Measurements from ENCODE around the gene MYMX. TPM values are rescaled to one million over a fixed set of nuclear protein-coding genes. Genes with fewer than 3 reads are reported as not detected.
A peak's percentile ranks its signal among the peaks of the same experiment; 100 is the strongest.

MYMX gene
- total RNA-seq, 6 donors from 2014 or later: 0.46 TPM; not detected in 5

DNA sequence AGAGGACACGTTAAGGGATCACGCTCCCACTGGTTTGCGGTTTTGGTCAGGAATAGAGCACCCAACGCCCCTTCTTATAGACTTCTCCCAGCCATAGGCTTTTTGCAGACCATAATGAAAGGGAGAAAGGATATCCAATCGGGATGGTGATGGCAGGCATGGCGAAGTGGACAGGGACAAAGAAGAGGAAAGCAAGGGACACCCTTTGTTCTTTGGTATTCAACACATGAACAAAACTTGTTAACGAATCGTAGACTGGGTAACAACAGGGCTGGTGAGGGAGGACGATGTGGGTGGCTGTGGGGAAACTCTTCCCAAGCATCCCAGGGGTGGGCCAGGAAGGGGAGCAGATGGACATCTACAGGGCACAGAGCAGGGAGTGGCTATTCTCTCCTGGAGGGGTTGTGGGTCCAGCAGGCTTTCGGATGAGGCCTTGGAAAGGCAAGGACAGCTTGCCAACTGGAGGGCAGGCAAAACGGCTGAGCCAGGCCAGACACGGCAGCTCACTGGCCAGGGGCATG, 28.7 kb downstream of the MYMX start:
- WGBS, 2 donors: 76 to 79% methylated on average over 10 to 12 of the region's 12 CpGs
- no peaks in the 10 kb centered on the region for H3K9me3 ChIP-seq
- peak overlapping the region; percentile 88 to 99 (median 94) for H3K27ac ChIP-seq
- no peak for ATAC-seq (ENCODE audit: low FRiP score in 2 of 2)
- TF ChIP-seq, protein P1, sequence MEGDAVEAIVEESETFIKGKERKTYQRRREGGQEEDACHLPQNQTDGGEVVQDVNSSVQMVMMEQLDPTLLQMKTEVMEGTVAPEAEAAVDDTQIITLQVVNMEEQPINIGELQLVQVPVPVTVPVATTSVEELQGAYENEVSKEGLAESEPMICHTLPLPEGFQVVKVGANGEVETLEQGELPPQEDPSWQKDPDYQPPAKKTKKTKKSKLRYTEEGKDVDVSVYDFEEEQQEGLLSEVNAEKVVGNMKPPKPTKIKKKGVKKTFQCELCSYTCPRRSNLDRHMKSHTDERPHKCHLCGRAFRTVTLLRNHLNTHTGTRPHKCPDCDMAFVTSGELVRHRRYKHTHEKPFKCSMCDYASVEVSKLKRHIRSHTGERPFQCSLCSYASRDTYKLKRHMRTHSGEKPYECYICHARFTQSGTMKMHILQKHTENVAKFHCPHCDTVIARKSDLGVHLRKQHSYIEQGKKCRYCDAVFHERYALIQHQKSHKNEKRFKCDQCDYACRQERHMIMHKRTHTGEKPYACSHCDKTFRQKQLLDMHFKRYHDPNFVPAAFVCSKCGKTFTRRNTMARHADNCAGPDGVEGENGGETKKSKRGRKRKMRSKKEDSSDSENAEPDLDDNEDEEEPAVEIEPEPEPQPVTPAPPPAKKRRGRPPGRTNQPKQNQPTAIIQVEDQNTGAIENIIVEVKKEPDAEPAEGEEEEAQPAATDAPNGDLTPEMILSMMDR (IDR thresholded peaks at IDR 0.05): no peak
- TF ChIP-seq POLR2A (IDR thresholded peaks at IDR 0.05): no peak
- DNase-seq: no peak
- H3K4me3 ChIP-seq: peak overlapping the region in 3 of 4 donors; percentile 79 to 98 (median 88)
- peaks cover 13 to 19% (median 17%) of the 10 kb centered on the region in 4 donors for H3K36me3 ChIP-seq
- no peaks in the 10 kb centered on the region for H3K27me3 ChIP-seq
- H3K4me1 ChIP-seq: peaks cover 12 to 28% (median 23%) of the 10 kb centered on the region in 4 donors

DNA sequence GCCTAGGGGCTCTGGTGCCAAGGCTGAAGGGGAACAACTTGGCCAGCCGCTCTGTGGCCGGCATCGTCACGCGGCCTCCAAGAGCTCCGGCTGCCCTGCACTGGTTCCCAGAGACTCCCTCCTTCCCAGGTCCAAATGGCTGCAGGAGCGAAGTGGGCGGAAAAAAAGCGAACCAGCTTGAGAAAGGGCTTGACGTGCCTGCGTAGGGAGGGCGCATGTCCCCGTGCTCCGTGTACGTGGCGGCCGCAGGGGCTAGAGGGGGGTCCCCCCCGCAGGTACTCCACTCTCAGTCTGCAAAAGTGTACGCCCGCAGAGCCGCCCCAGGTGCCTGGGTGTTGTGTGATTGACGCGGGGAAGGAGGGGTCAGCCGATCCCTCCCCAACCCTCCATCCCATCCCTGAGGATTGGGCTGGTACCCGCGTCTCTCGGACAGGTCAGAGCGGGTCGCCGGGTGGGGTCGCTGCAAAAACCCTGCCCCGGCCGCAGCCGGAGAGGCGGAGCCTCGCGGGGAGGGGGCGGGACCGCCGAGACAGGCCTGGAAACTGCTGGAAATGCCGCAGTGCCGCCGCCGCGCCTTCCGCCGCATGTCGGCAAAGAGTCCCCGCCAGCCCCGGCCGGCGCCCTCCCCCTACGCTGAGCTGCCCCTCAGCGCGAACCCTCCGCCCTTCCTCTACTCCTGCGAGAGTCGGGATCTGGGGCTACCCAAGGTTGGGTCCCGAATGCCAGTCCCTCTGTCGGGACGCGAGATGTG, 29.4 kb downstream of the MYMX start:
- WGBS, 2 donors: 0 to 2% methylated on average over 9 to 57 of the region's 62 CpGs
- TF ChIP-seq POLR2AphosphoS5 (IDR thresholded peaks at IDR 0.05) (peak; percentile 6 to 71), POLR2A (IDR thresholded peaks at IDR 0.05) (peak in 3 of 4 donors; percentile 19 to 50 (median 47)), EP300 (IDR thresholded peaks at IDR 0.05) (peak in 1 of 4 donors; percentile 89)
- TF ChIP-seq, protein P1 (IDR thresholded peaks at IDR 0.05): peak in 2 of 6 experiments; percentile 27 to 49
- H3K4me1 ChIP-seq: peaks cover 15 to 28% (median 23%) of the 10 kb centered on the region in 4 donors
- H3K9me3 ChIP-seq: no peaks in the 10 kb centered on the region
- peak overlapping the region; percentile 79 to 98 (median 87) for H3K4me3 ChIP-seq
- DNase-seq (peak; percentile 94 to 99), ATAC-seq (ENCODE audit: low FRiP score in 2 of 2) (peak; percentile 90 to 92)
- H3K27ac ChIP-seq: peak overlapping the region; percentile 88 to 99 (median 94)
- peaks cover 19 to 26% (median 23%) of the 10 kb centered on the region in 4 donors for H3K36me3 ChIP-seq
- no peaks in the 10 kb centered on the region for H3K27me3 ChIP-seq

DNA sequence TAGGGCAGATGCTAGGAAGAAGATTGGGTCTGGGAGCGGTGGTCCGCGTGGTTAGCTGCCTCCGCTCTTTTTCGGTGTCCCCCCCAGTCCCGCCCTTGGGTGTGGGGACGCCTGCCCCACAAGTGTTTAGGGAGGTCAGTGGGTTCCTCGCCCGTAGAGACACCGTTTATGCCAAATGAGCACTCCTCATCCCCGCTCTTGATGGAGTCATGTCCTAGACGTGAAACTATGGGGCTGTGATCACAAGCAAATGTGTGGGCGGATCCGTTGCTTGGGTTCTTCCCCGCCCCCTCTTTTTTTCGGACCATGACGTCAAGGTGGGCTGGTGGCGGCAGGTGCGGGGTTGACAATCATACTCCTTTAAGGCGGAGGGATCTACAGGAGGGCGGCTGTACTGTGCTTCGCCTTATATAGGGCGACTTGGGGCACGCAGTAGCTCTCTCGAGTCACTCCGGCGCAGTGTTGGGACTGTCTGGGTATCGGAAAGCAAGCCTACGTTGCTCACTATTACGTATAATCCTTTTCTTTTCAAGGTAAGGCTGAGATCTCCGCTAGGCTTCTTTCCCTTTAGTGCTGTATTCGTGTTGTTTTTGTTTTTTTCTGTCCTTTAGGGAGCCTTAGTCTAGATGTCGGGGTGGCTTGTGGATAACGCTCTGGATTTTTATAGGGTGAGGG, 30.1 kb downstream of the MYMX start, which contains the start of gene HSP90AB1:
HSP90AB1 (plus strand) TSS at position 439 of the 675 bp plus-strand sequence. CDS start 1,529 bp downstream, outside the sequence.
- Histone ChIP-seq H3K9me3 (no peaks in the 10 kb centered on the region), H3K27me3 (no peaks in the 10 kb centered on the region), H3K27ac (peak within 1 kb of the TSS; percentile 88 to 99 (median 94)), H3K4me1 (peaks cover 15 to 28% (median 23%) of the 10 kb centered on the region in 4 donors), H3K36me3 (peaks cover 25 to 33% (median 30%) of the 10 kb centered on the region in 4 donors), H3K4me3 (peak within 1 kb of the TSS; percentile 79 to 98 (median 87))
- peak; percentile 72 to 96 for DNase-seq
- WGBS, 2 donors: 0 to 1% methylated on average over 23 to 34 of the region's 34 CpGs
- TF ChIP-seq, protein P1 (IDR thresholded peaks at IDR 0.05): no peak
- TF ChIP-seq EP300 (IDR thresholded peaks at IDR 0.05): peak in 1 of 4 donors; percentile 88
- peak; percentile 99 to 100 for TF ChIP-seq POLR2AphosphoS5 (IDR thresholded peaks at IDR 0.05)
- TF ChIP-seq POLR2A (IDR thresholded peaks at IDR 0.05): peak; percentile 95 to 99 (median 96)
- peak; percentile 95 to 96 for ATAC-seq (ENCODE audit: low FRiP score in 2 of 2)

DNA sequence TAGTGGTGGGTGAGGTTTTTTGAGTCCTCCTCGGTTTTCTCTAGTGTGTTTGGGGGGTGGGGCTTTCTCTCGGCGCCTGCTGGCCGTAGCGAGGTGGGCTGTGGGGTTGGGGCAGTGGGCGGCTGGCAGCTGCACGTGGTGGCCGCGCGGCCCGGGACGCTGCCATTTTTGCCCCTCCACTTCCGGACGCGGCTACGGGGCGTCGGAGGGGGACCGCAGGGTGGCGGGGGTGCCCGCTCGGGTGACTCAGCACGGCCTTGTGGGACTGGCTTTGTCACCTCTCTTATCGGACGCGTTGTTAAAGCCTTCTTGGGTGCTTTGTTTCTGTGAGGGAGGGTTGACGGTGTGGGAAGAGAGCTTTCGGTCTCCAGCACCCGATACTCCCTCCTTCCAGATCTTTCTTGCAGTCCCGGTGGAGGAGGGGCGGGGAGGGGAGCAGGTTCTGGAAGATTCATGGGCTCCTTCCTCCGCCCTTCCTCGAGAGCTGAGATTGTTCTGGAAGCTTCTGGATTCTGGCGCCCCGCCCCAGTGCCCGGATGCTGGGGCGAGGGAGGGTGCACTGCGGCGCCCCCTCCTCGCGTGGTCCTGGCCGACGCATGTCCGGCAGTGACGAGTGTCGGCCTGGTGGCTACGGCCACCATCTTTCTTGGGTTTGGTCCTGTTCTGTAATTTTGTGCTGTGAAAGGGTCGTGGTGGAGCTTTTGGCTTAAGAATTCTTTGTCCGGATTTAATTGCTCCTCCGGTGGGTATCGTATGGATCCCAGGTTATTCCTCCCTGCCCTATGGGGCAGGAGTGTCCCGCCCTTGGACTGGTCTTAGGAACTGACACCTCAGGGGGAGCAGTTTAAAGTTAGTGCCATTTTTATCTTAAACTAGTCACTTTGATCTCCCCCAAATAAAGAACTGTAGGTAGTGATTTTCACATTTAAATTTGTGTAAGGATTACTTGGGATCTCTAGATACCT, 30.9 kb downstream of the MYMX start:
- Histone ChIP-seq H3K4me3 (peak overlapping the region; percentile 79 to 98 (median 87)), H3K27ac (peak overlapping the region; percentile 88 to 99 (median 94)), H3K36me3 (peaks cover 33 to 41% (median 38%) of the 10 kb centered on the region in 4 donors), H3K4me1 (peaks cover 15 to 28% (median 23%) of the 10 kb centered on the region in 4 donors), H3K9me3 (no peaks in the 10 kb centered on the region), H3K27me3 (no peaks in the 10 kb centered on the region)
- peak; percentile 77 to 94 for DNase-seq
- peak; percentile 70 to 84 for ATAC-seq (ENCODE audit: low FRiP score in 2 of 2)
- 1% methylated on average over 16 to 32 of the region's 52 CpGs for WGBS, 2 donors
- TF ChIP-seq POLR2A (IDR thresholded peaks at IDR 0.05) (no peak), POLR2AphosphoS5 (IDR thresholded peaks at IDR 0.05) (peak; percentile 65 to 82)
